PFSK-1 (cell line): ENCODE data around the gene AGRN.

Experiments used
- FOXP2 ChIP-seq: optimal IDR thresholded peaks from 2 replicates; pipeline ENCODE3; 2011; ENCODE audit warnings: borderline replicate concordance, control low read depth, inconsistent platforms; ENCODE audit not compliant: insufficient read depth; ENCODE audit errors: extremely low read length, extremely low read depth
- POLR2AphosphoS5 ChIP-seq: IDR thresholded peaks from 2 replicates; pipeline ENCODE4 v1.6.1; 2012; ENCODE audit warnings: low read depth, mild to moderate bottlenecking, control low read depth, low read length, moderate library complexity
- SIN3A ChIP-seq: IDR thresholded peaks from 2 replicates; pipeline ENCODE4 v1.6.1; 2012; ENCODE audit warnings: mild to moderate bottlenecking, low read length, moderate library complexity, borderline replicate concordance; ENCODE audit not compliant: insufficient read depth
- TAF1 ChIP-seq: IDR thresholded peaks from 2 replicates; pipeline ENCODE4 v1.6.1; 2012; ENCODE audit warnings: low read length, control low read depth, borderline replicate concordance; ENCODE audit not compliant: insufficient read depth
- TF ChIP-seq, protein P1 (sequence below), 2 experiments: IDR thresholded peaks; 2 replicates each; pipeline versions ENCODE4 v1.6.1 to v1.8.0; 2011 to 2012; ENCODE audit warnings: low read depth in 2 of 2, low read length in 2 of 2, control low read depth in 1 of 2, inconsistent platforms in 1 of 2, mild to moderate bottlenecking in 1 of 2, moderate library complexity in 1 of 2; ENCODE audit not compliant: insufficient read depth in 1 of 2

The AGRN gene

GRCh38 chr1:973459-974292, 46.2 kb upstream of the AGRN start:
- TF ChIP-seq FOXP2 (no peak), SIN3A (no peak), POLR2AphosphoS5 (no peak), TAF1 (no peak)
- TF ChIP-seq, protein P1, sequence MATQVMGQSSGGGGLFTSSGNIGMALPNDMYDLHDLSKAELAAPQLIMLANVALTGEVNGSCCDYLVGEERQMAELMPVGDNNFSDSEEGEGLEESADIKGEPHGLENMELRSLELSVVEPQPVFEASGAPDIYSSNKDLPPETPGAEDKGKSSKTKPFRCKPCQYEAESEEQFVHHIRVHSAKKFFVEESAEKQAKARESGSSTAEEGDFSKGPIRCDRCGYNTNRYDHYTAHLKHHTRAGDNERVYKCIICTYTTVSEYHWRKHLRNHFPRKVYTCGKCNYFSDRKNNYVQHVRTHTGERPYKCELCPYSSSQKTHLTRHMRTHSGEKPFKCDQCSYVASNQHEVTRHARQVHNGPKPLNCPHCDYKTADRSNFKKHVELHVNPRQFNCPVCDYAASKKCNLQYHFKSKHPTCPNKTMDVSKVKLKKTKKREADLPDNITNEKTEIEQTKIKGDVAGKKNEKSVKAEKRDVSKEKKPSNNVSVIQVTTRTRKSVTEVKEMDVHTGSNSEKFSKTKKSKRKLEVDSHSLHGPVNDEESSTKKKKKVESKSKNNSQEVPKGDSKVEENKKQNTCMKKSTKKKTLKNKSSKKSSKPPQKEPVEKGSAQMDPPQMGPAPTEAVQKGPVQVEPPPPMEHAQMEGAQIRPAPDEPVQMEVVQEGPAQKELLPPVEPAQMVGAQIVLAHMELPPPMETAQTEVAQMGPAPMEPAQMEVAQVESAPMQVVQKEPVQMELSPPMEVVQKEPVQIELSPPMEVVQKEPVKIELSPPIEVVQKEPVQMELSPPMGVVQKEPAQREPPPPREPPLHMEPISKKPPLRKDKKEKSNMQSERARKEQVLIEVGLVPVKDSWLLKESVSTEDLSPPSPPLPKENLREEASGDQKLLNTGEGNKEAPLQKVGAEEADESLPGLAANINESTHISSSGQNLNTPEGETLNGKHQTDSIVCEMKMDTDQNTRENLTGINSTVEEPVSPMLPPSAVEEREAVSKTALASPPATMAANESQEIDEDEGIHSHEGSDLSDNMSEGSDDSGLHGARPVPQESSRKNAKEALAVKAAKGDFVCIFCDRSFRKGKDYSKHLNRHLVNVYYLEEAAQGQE (IDR thresholded peaks at IDR 0.05; ENCODE audit: insufficient read depth in 1 of 2, low read depth in 2 of 2, low read length in 2 of 2): no peak

GRCh38 chr1:974293-974640, 45.7 kb upstream of the AGRN start:
- TF ChIP-seq TAF1 (no peak), SIN3A (no peak), POLR2AphosphoS5 (no peak), FOXP2 (no peak)
- TF ChIP-seq, protein P1 (IDR thresholded peaks at IDR 0.05; ENCODE audit: insufficient read depth in 1 of 2, low read depth in 2 of 2, low read length in 2 of 2): no peak

DNA sequence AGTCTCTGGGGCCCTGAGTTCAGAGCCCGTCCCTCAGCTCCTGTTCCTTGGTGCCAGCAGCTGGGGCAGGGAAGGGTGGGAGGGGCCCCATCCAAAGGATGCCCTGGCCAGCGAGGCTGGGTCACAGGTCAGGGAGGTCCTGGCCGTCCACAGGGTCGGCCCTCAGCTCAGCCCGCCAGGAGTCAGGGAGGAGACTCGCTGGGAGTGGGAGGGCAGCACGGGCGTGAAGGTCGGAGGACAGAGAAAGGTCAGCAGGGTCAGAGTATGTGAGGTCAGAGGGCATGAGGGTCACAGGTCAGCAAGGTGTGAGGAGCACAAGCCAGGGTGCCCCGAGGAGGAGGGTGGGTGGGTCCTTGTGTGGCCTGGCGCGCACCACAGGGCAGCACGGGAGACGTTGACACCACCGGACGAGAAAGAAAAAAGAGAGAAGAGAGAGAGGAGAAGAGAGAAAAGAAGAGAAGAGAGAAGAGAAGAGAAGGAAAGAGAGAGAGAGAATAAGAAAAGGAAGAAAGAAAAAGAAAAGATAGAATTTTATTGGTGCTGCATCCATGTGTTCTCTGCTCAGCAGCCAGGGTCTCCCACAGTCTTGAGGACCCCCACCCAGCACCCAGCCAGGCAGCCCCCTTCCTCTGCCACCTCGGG, 45.1 kb upstream of the AGRN start:
- TF ChIP-seq TAF1: no peak
- no peak for TF ChIP-seq SIN3A
- no peak for TF ChIP-seq POLR2AphosphoS5
- TF ChIP-seq, protein P1 (IDR thresholded peaks at IDR 0.05; ENCODE audit: insufficient read depth in 1 of 2, low read depth in 2 of 2, low read length in 2 of 2): no peak
- no peak for TF ChIP-seq FOXP2

- TF ChIP-seq, protein P1 (IDR thresholded peaks at IDR 0.05; ENCODE audit: insufficient read depth in 1 of 2, low read depth in 2 of 2, low read length in 2 of 2): no peak
- TF ChIP-seq SIN3A: no peak
- no peak for TF ChIP-seq TAF1
- no peak for TF ChIP-seq FOXP2
- TF ChIP-seq POLR2AphosphoS5: no peak
Observed at GRCh38 chr1:975365-975764, 44.6 kb upstream of the AGRN start.
